ENCODE data around the gene DLG4.

- TF ChIP-seq ZNF512 (CRISPR knock-in tag; IDR thresholded peaks at IDR 0.05; ENCODE audit: borderline replicate concordance) (no peak), ZBTB43 (CRISPR knock-in tag; IDR thresholded peaks at IDR 0.05) (no peak), NR3C1 (CRISPR knock-in tag; conservative IDR thresholded peaks at IDR 0.05; ENCODE audit: low read depth) (no peak), CTCF (IDR thresholded peaks at IDR 0.05) (no peak), ATF1 (CRISPR knock-in tag; IDR thresholded peaks at IDR 0.05) (no peak), ZNF317 (CRISPR knock-in tag; IDR thresholded peaks at IDR 0.05; ENCODE audit: borderline replicate concordance, low read depth) (no peak), ATF2 (CRISPR knock-in tag; IDR thresholded peaks at IDR 0.05; ENCODE audit: borderline replicate concordance, low read depth) (no peak), ESRRA (CRISPR knock-in tag; IDR thresholded peaks at IDR 0.05; ENCODE audit: borderline replicate concordance) (no peak), FOXP1 (CRISPR knock-in tag; IDR thresholded peaks at IDR 0.05; ENCODE audit: borderline replicate concordance) (peak; percentile 48; the same call in 1 of the 2 replicates)
Measured at GRCh38 chr17:7219812-7220592, at the start of gene DLG4, which contains the start of gene ACADVL.
